ENCODE measurements around the gene PSD4. TPM values are rescaled to one million over a fixed set of nuclear protein-coding genes. Genes with fewer than 3 reads are reported as not detected.

The PSD4 gene
- total and polyA plus RNA-seq, 2 of the 8 experiments (the other 6 are each of a cell fraction or from before 2014, with no cell fraction given), result 0.53 to 1.2 TPM

DNA sequence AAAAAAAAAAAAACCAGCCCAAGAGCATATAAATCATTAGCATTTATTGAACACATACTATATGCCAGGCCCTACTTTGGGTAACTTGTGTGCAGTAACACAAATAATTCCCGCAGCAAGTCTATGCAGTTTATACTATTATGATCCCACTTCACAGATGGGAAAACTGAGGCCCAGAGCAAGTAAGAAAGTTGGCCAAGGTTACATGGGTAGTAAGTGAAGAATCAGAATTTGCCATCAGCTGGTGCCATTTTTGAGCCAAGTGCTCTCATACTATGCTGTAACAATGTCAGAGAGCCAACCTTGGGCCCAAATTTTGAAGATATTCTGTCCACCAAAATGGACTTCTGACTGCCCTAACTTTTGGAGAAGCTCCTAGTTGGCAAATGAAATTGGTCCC is 13.5 kb upstream of the PSD4 start:
- Histone ChIP-seq H3K18ac (ENCODE audit: extremely low read depth, low read length) (no peak overlapping the region), H3K9me3 (ENCODE audit: insufficient read depth in 2 of 2, low read depth in 1 of 2, low read length in 1 of 2) (no peaks in the 10 kb centered on the region), H3K4me3 (ENCODE audit: extremely low read depth in 1 of 4, insufficient read depth in 2 of 4, low read depth in 3 of 4, low read length in 4 of 4) (no peak overlapping the region), H2BK20ac (ENCODE audit: low read length) (no peak overlapping the region), H3K36me3 (ENCODE audit: control insufficient read depth in 2 of 4, insufficient read depth in 4 of 4, low read length in 3 of 4) (no peaks in the 10 kb centered on the region), H3K27ac (ENCODE audit: low read depth, low read length) (no peak overlapping the region), H3K4me2 (ENCODE audit: insufficient read depth in 1 of 2, low read depth in 2 of 2, low read length in 2 of 2) (no peak overlapping the region), H3K23me2 (ENCODE audit: low read depth, low read length) (peaks cover 4% of the 10 kb centered on the region; the same call in 1 of the 2 replicates), H2BK120ac (replicated peaks; ENCODE audit: low read depth, low read length) (no peak overlapping the region), H2AFZ (ENCODE audit: low read length) (no peak overlapping the region), H4K8ac (ENCODE audit: extremely low read depth, insufficient read depth, low read length) (no peak overlapping the region), H3K56ac (replicated peaks; ENCODE audit: insufficient read length, low read depth, low read length) (no peak overlapping the region), H3K27me3 (replicated peaks in 1 of 4; ENCODE audit: control insufficient read depth in 3 of 4, extremely low read depth in 1 of 4, insufficient read depth in 3 of 4, low read length in 3 of 4) (peaks cover 2 to 17% (median 12%) of the 10 kb centered on the region in 4 experiments; a peak in 6 of 7 replicates), H2BK15ac (ENCODE audit: low read length) (no peak overlapping the region), H2BK12ac (ENCODE audit: low read depth, low read length) (no peak overlapping the region), H3K14ac (ENCODE audit: insufficient read length) (no peak overlapping the region), H4K91ac (replicated peaks; ENCODE audit: insufficient read length, low read length) (no peak overlapping the region), H2AK5ac (ENCODE audit: low read depth, low read length) (no peak overlapping the region), H4K20me1 (replicated peaks in 1 of 2; ENCODE audit: control insufficient read depth in 1 of 2, insufficient read depth in 2 of 2, low read length in 2 of 2) (no peaks in the 10 kb centered on the region), H4K5ac (ENCODE audit: insufficient read length, low read depth, low read length) (no peak overlapping the region), H3K4ac (replicated peaks; ENCODE audit: insufficient read length, low read depth, low read length) (no peak overlapping the region), H3K79me1 (ENCODE audit: low read depth, low read length) (no peaks in the 10 kb centered on the region), H3K4me1 (replicated peaks in 1 of 4; ENCODE audit: control insufficient read depth in 3 of 4, insufficient read depth in 4 of 4, low read length in 3 of 4) (peaks cover 1 to 10% (median 2%) of the 10 kb centered on the region in 4 experiments; a peak in 5 of 7 replicates), H2BK5ac (ENCODE audit: low read depth, low read length) (no peak overlapping the region), H3K9ac (replicated peaks in 1 of 4; ENCODE audit: extremely low read depth in 1 of 4, low read depth in 3 of 4, low read length in 3 of 4) (no peak overlapping the region), H3K79me2 (ENCODE audit: control insufficient read depth in 1 of 2, insufficient read depth in 2 of 2, low read length in 2 of 2) (no peaks in the 10 kb centered on the region), H3K23ac (ENCODE audit: insufficient read length) (no peak overlapping the region)
- no peak for DNase-seq (ENCODE audit: low read depth in 1 of 2, low spot score in 2 of 2)
- FAIRE-seq, result no peak
- ChIA-PET CTCF (ENCODE audit: partially characterized antibody) (interaction anchor here (8.4 kb wide), 1 partner anchor 21 kb away, joined by 85 read pairs; no protein-coding TSS in a partner anchor), POLR2A (ENCODE audit: partially characterized antibody) (no interaction called here)
- 100% methylated on average over 1 of the region's 1 CpG; no CpG with 5 or more reads in 1 of the 2 experiments for whole genome bisulfite sequencing, 2 experiments (ENCODE audit: extremely low coverage in 1 of 2, insufficient coverage in 1 of 2, insufficient read length in 1 of 2, insufficient replicate concordance in 2 of 2, low coverage in 1 of 2, low lambda C conversion rate in 2 of 2, missing lambda C conversion rate in 1 of 2)
- no peak for TF ChIP-seq CBX8 (IDR thresholded peaks at IDR 0.05; ENCODE audit: borderline replicate concordance, low read depth, low read length)
- no peak for TF ChIP-seq GABPA (IDR thresholded peaks at IDR 0.05; ENCODE audit: borderline replicate concordance, insufficient read depth, low read length)
- TF ChIP-seq SIN3A (conservative IDR thresholded peaks at IDR 0.05 in 1 of 2, IDR thresholded peaks at IDR 0.05 in 1 of 2; ENCODE audit: low read depth in 1 of 2, low read length in 2 of 2), result no peak
- no peak for TF ChIP-seq SP4 (IDR thresholded peaks at IDR 0.05; ENCODE audit: low read length)
- no peak for TF ChIP-seq TCF12 (IDR thresholded peaks at IDR 0.05; ENCODE audit: low read depth, low read length)
- TF ChIP-seq SP1 (IDR thresholded peaks at IDR 0.05; ENCODE audit: low read depth, low read length), result no peak
- TF ChIP-seq RBBP5 (IDR thresholded peaks at IDR 0.05; ENCODE audit: borderline replicate concordance, low read depth, low read length), result no peak
- no peak for TF ChIP-seq GTF2F1 (IDR thresholded peaks at IDR 0.05; ENCODE audit: borderline replicate concordance, low read depth, low read length)
- no peak for TF ChIP-seq CREB1 (IDR thresholded peaks at IDR 0.05)
- no peak for TF ChIP-seq PHF8 (conservative IDR thresholded peaks at IDR 0.05; ENCODE audit: low read depth, low read length)
- TF ChIP-seq, protein P1, sequence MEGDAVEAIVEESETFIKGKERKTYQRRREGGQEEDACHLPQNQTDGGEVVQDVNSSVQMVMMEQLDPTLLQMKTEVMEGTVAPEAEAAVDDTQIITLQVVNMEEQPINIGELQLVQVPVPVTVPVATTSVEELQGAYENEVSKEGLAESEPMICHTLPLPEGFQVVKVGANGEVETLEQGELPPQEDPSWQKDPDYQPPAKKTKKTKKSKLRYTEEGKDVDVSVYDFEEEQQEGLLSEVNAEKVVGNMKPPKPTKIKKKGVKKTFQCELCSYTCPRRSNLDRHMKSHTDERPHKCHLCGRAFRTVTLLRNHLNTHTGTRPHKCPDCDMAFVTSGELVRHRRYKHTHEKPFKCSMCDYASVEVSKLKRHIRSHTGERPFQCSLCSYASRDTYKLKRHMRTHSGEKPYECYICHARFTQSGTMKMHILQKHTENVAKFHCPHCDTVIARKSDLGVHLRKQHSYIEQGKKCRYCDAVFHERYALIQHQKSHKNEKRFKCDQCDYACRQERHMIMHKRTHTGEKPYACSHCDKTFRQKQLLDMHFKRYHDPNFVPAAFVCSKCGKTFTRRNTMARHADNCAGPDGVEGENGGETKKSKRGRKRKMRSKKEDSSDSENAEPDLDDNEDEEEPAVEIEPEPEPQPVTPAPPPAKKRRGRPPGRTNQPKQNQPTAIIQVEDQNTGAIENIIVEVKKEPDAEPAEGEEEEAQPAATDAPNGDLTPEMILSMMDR (IDR thresholded peaks at IDR 0.05; ENCODE audit: control extremely low read depth in 1 of 3, insufficient read depth in 1 of 3, low read depth in 1 of 3, low read length in 3 of 3), result no peak
- TF ChIP-seq CBX5 (IDR thresholded peaks at IDR 0.05; ENCODE audit: low read depth, low read length), result no peak
